HEK293T (cell line): ENCODE measurements around the gene IP6K2.

Experiments used
- ELF4 ChIP-seq: fragments of 450-650 bp; IDR thresholded peaks from 2 replicates; pipeline ENCODE4 v1.6.1; 2017; ENCODE audit warnings: antibody characterized with exemption
- FOXA1 ChIP-seq: fragments of 450-650 bp; IDR thresholded peaks from 2 replicates; pipeline ENCODE4 v1.6.1; 2016; ENCODE audit warnings: mild to moderate bottlenecking
- FOXK2 ChIP-seq: fragments of 450-650 bp; IDR thresholded peaks from 2 replicates; pipeline ENCODE4 v1.6.1; 2016; ENCODE audit warnings: mild to moderate bottlenecking
- FOXM1 ChIP-seq: fragments of 450-650 bp; IDR thresholded peaks from 2 replicates; pipeline ENCODE4 v1.6.1; 2017; ENCODE audit warnings: mild to moderate bottlenecking, borderline replicate concordance
- HDGF ChIP-seq: fragments of 450-650 bp; IDR thresholded peaks from 2 replicates; pipeline ENCODE4 v1.6.1; 2017; ENCODE audit warnings: antibody characterized with exemption, borderline replicate concordance
- SP1 ChIP-seq: fragments of 450-650 bp; IDR thresholded peaks from 2 replicates; pipeline ENCODE4 v1.6.1; 2017
- TARDBP ChIP-seq: fragments of 450-650 bp; IDR thresholded peaks from 2 replicates; pipeline ENCODE4 v1.6.1; 2016

GRCh38 chr3:48702320-48702920 lies 14.6 kb downstream of the IP6K2 start:
- no peak for TF ChIP-seq FOXK2
- no peak for TF ChIP-seq ELF4
- no peak for TF ChIP-seq FOXM1
- no peak for TF ChIP-seq SP1
- TF ChIP-seq FOXA1: no peak
- no peak for TF ChIP-seq HDGF
- TF ChIP-seq TARDBP: no peak
